Fibroblast of the aortic adventitia (primary cell): ENCODE data around the gene SPPL3. TPM values are rescaled to one million over a fixed set of nuclear protein-coding genes. Genes with fewer than 3 reads are reported as not detected.
A peak's percentile ranks its signal among the peaks of the same experiment; 100 is the strongest.

Source experiments
- DNase-seq: peaks from one replicate; pipeline ENCODE4 v3.0.0-alpha.2; 2010; ENCODE audit warnings: low read depth
- H3K4me3 ChIP-seq: 2 replicates; pipeline ENCODE4 v1.5.1; 2011; ENCODE audit warnings: low read depth, mild to moderate bottlenecking, control low read depth, low read length, moderate library complexity
- CTCF ChIP-seq: IDR thresholded peaks from 2 replicates; pipeline ENCODE4 v1.5.1; 2011; ENCODE audit warnings: mild to moderate bottlenecking, low read length, control low read depth, inconsistent platforms; ENCODE audit not compliant: insufficient read depth
- total RNA-seq: library from RNA; depleted of rRNA; stranded (reverse); fragments of >200 nt; gene quantifications from 2 replicates; pipeline ENCODE4 v1.2.3, GENCODE V29; 2012; ENCODE audit warnings: low replicate concordance

Gene SPPL3
- total RNA-seq, 1 donor = 18.3 TPM

- TF ChIP-seq CTCF = no peak
- no peak for DNase-seq
- no peak overlapping the region for H3K4me3 ChIP-seq
Observed at GRCh38 chr12:120865098-120865497, 39.1 kb downstream of the SPPL3 start.

- no peak for TF ChIP-seq CTCF
- no peak overlapping the region for H3K4me3 ChIP-seq
- DNase-seq = no peak
Observed at GRCh38 chr12:120862664-120863063, 41.5 kb downstream of the SPPL3 start.

- no peak for TF ChIP-seq CTCF
- no peak for DNase-seq
- no peak overlapping the region for H3K4me3 ChIP-seq
Observed at GRCh38 chr12:120861074-120861795, 42.9 kb downstream of the SPPL3 start.

- H3K4me3 ChIP-seq = no peak overlapping the region
- DNase-seq = no peak
- TF ChIP-seq CTCF = no peak
Observed at GRCh38 chr12:120858306-120859088, 45.7 kb downstream of the SPPL3 start.

- DNase-seq = no peak
- H3K4me3 ChIP-seq = no peak overlapping the region
- TF ChIP-seq CTCF = peak; percentile 33
Observed at GRCh38 chr12:120856980-120857379, 47.2 kb downstream of the SPPL3 start.

- DNase-seq = peak; percentile 37
- peak; percentile 2 for TF ChIP-seq CTCF
- H3K4me3 ChIP-seq = no peak overlapping the region
Observed at GRCh38 chr12:120855823-120856588, 48.2 kb downstream of the SPPL3 start.
